ENCODE data around the gene CD320. TPM values are rescaled to one million over a fixed set of nuclear protein-coding genes. Genes with fewer than 3 reads are reported as not detected.

The CD320 gene
- total RNA-seq, 2 experiments from 2014 or later, result 37.7 to 40.4 TPM

DNA sequence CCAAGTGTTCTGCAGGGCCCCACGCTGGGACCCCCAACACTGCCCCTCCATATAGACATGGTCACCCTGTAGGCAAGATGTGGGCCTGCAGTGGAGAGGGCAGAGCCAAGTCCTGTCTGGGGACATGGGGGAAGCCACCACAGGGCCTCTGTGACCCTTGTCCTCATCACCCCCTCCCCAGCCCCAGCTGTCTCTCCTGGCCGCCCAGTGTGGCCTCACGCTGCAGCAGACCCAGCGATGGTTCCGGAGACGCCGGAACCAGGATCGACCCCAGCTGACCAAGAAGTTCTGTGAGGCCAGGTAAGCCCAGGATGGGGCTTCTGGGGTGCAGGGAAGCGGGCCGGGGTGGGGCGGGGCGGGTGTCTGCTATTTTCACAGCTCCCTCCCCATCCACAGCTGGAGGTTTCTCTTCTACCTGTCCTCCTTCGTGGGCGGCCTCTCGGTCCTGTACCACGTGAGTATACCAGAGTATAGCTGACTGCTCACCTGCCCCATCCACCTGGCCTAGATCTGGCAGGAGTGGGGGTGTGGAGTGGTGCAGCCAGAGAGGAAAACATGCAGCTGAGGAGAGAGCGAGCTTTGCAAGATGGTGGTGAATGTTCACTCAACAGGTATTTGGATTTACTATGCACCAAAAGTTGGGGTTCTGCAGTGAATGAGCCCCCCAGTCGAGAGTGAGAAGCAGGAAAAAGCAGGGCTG is 52.6 kb downstream of the CD320 start:
- CTCF ChIA-PET, result interaction anchor here (0.6 kb wide), 1 partner anchor 13 kb away, joined by 5 read pairs; no protein-coding TSS in a partner anchor
- Mint-ChIP-seq H3K9me3 (no peaks in the 10 kb centered on the region), H3K27me3 (no peaks in the 10 kb centered on the region), H3K36me3 (ENCODE audit: low read depth) (peaks cover 6% of the 10 kb centered on the region), H3K27ac (no peak overlapping the region), H3K4me1 (peaks cover 18% of the 10 kb centered on the region), H3K4me3 (no peak overlapping the region)
- POLR2A ChIA-PET, result interaction anchor here (1.5 kb wide), 1 partner anchor 65 kb away, joined by 3 read pairs; no protein-coding TSS in a partner anchor
- no peak for DNase-seq

DNA sequence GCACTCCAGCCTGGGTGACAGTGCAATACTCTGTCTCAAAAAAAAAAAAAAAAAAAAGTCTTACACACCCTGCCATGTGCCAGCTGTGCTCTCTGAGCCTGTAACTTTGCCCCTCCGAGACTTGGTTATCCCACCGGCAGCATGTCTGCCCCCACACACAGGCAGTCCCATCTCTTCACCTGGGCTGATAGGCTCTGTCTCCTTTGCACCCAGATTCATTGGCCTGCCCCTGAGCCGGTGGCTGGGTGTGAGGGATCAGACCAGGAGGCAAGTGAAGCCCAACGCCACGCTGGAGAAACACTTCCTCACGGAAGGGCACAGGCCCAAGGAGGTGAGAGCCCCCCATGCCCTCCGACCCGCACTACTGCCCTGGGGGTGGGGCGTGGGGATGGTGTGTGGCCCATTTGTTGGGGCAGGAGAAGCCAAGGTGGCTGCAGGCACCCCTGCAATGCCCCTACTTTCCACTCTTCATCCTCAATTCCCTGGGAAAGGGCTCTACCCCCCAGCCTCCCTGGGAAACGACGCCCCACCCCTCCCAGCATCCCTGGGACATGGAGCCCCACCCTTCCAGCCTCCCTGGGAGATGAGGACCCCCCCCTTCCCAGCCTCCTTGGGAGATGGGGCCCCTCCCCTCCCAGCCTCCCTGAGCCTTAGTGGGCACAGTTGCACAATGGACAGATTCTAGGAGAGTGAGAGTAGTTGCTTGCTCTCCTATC is 53.7 kb downstream of the CD320 start:
- H3K9me3 Mint-ChIP-seq, result no peaks in the 10 kb centered on the region
- no peaks in the 10 kb centered on the region for H3K27me3 Mint-ChIP-seq
- no peak for DNase-seq
- CTCF ChIA-PET, result interaction anchor here (0.6 to 2.9 kb wide), 5 partner anchors 12 to 310 kb away, joined by 3 to 17 read pairs (median 5); partner anchors contain the start of gene TIMM44
- POLR2A ChIA-PET, result no interaction called here
- peaks cover 15% of the 10 kb centered on the region for H3K4me1 Mint-ChIP-seq
- no peak overlapping the region for H3K27ac Mint-ChIP-seq
- H3K36me3 Mint-ChIP-seq (ENCODE audit: low read depth), result peaks cover 6% of the 10 kb centered on the region
- no peak overlapping the region for H3K4me3 Mint-ChIP-seq

DNA sequence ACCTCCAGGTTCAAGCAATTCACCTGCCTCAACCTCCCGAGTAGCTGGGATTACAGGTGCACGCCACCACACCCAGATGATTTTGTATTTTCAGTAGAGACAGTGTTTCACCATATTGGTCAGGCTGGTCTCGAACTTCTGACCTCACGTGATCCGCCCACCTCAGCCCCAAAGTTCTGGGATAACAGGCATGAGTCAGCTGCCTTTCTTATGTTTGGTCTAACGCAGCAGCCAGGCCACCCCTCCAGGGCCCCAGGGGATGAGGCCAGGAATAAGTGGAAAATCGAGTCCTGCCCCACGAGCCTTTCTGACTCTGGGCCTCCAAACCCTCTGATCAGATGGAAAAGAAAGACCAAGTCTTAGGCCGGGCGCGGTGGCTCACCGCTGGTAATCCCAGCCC is 54.5 kb downstream of the CD320 start:
- H3K4me3 Mint-ChIP-seq, result no peak overlapping the region
- no peaks in the 10 kb centered on the region for H3K9me3 Mint-ChIP-seq
- peaks cover 13% of the 10 kb centered on the region for H3K4me1 Mint-ChIP-seq
- CTCF ChIA-PET, result interaction anchor here (0.7 to 2.9 kb wide), 7 partner anchors 12 to 310 kb away, joined by 3 to 17 read pairs (median 4); partner anchors contain the start of gene TIMM44
- POLR2A ChIA-PET, result no interaction called here
- no peak overlapping the region for H3K27ac Mint-ChIP-seq
- no peak for DNase-seq
- H3K27me3 Mint-ChIP-seq, result no peaks in the 10 kb centered on the region
- peaks cover 6% of the 10 kb centered on the region for H3K36me3 Mint-ChIP-seq (ENCODE audit: low read depth)

DNA sequence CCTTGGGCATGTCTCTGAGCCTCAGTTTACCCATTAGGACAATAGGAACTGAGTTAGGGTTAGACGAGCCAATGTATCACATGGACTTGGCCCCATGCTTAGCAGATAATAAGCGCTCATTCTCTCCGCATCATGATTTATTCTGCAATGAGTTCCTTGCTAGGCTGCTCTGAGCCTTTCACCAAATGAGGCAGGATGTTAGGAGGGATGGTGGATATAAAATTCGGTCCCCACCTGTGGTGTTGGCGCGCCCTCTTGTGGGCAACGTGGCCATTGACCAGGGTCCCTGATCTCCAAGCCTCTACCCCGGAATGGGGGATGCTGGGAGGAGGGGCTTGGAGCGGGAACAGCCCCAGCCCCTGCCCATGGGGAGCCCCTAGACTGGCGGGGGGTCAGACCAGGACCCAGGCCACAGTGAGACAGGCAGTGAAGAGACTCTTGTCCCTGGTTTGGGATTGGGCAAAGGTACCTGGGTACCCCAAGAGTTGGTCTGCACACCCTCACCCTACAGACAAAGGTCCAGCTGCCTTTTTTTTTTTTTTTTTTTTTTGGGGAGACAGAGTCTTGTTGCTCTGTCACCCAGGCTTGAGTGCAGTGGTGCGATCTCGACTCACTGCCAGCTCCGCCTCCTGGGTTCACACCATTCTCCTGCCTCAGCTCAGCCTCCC is 55.1 kb downstream of the CD320 start:
- no peaks in the 10 kb centered on the region for H3K9me3 Mint-ChIP-seq
- peak; percentile 86 for DNase-seq
- H3K27me3 Mint-ChIP-seq, result no peaks in the 10 kb centered on the region
- peaks cover 6% of the 10 kb centered on the region for H3K36me3 Mint-ChIP-seq (ENCODE audit: low read depth)
- H3K4me3 Mint-ChIP-seq, result no peak overlapping the region
- H3K27ac Mint-ChIP-seq, result no peak overlapping the region
- peaks cover 13% of the 10 kb centered on the region for H3K4me1 Mint-ChIP-seq
- POLR2A ChIA-PET, result no interaction called here
- CTCF ChIA-PET, result interaction anchor here (0.7 to 2.9 kb wide), 8 partner anchors 10 to 309 kb away, joined by 3 to 17 read pairs (median 4); partner anchors contain the start of gene TIMM44

Other genes with a start within 250 kb of the CD320 start
- gene FBN3, start 158.8 kb downstream of the CD320 start, total RNA-seq, result not detected
- 10 to 100 TPM; 23.2 TPM for gene CERS4, start 99.0 kb downstream of the CD320 start, total RNA-seq
- 10 to 100 TPM; 67.1 to 67.3 TPM for gene NDUFA7, start 13.0 kb upstream of the CD320 start, total RNA-seq
- 1,000 to 10,000 TPM; 1,605 to 1,659 TPM for gene RPS28, start 13.1 kb upstream of the CD320 start, total RNA-seq
- 1 to 10 TPM; 7.4 to 8.7 TPM for gene KANK3, start 34.9 kb upstream of the CD320 start, total RNA-seq
- 1 to 10 TPM; 1.2 to 1.4 TPM for gene ANGPTL4, start 55.8 kb upstream of the CD320 start, total RNA-seq
- gene RAB11B, start 82.0 kb upstream of the CD320 start, total RNA-seq, result 10 to 100 TPM; 90.9 to 93.7 TPM
- 10 to 100 TPM; 20.6 to 20.8 TPM for gene MARCHF2, start 104.9 kb upstream of the CD320 start, total RNA-seq
- 100 to 1,000 TPM; 205 to 211 TPM for gene HNRNPM, start 136.6 kb upstream of the CD320 start, total RNA-seq
- under 1 TPM; 0.58 to 0.63 TPM for gene PRAM1, start 194.3 kb upstream of the CD320 start, total RNA-seq
- gene ZNF414, start 205.8 kb upstream of the CD320 start, total RNA-seq, result 10 to 100 TPM; 29.7 to 33.3 TPM

All from activated CD4-positive, alpha-beta memory T cell treated with anti-CD3 and anti-CD28 coated beads, Interleukin-2, amount 10 ng/mL, durations not matched to agents 7 days and 5 days (primary cell).